Pancreas (tissue), 10 donors: ENCODE data around the gene TP53I13. TPM values are rescaled to one million over a fixed set of nuclear protein-coding genes. Genes with fewer than 3 reads are reported as not detected.
A peak's percentile ranks its signal among the peaks of the same experiment; 100 is the strongest.

Experiments used
- ATAC-seq, 4 donors: fragments of 200-7000 bp; cut with Tn5 transposase; one replicate each; pipeline versions ENCODE4 v1.8.0 to v1.9.1; 2020; ENCODE audit warnings: mild to moderate bottlenecking in 4 of 4, moderate library complexity in 4 of 4
- DNase-seq, 6 donors: peaks; one replicate each; pipeline ENCODE4 v3.0.0-alpha.2; 2020
- FAIRE-seq: peaks from 2 replicates; lab custom pipeline; 2012; peaks lifted over from hg19 to GRCh38; lab: Jason Lieb, UNC
- H3K27ac ChIP-seq, 4 donors: fragments of 200-600 bp; sonication (generic); 1 replicate in 3 of 4; 2 replicates in 1 of 4; pipeline versions ENCODE4 v1.5.0 to v1.8.0; 2020
- H3K27me3 ChIP-seq, 4 donors: fragments of 200-600 bp; one replicate each; pipeline ENCODE4 v1.8.0; 2021
- H3K36me3 ChIP-seq, 3 donors: fragments of 200-600 bp; sonication (generic) in 1 of 3; one replicate each; pipeline versions ENCODE4 v1.5.0 to v1.8.0; 2020 to 2021
- H3K4me1 ChIP-seq, 3 donors: fragments of 200-600 bp; one replicate each; pipeline ENCODE4 v1.8.0; 2021
- H3K4me3 ChIP-seq, 4 donors: fragments of 200-600 bp; sonication (generic) in 2 of 4; one replicate each; pipeline versions ENCODE4 v1.5.0 to v1.8.0; 2020 to 2021
- H3K9me3 ChIP-seq, 4 donors: fragments of 200-600 bp; one replicate each; pipeline ENCODE4 v1.8.0; 2021
- WGBS, 2 donors: extraction: QIAGEN DNeasy Blood & Tissue Kit; methylation state at CpG; one replicate each; pipeline ENCODE4 v1.1.7; 2013; 5-methylcytosine and 5-hydroxymethylcytosine counted together
- intact Hi-C, 3 donors: fragments of 100-400 bp; cut with DNase I; formaldehyde crosslinking; loops; one replicate each; pipeline versions ENCODE4 v1.11.1 to v1.14.2; 2022
- polyA plus RNA-seq, 2 donors: library from polyadenylated mRNA; stranded (reverse); fragments of 200-250 nt; gene quantifications; one replicate each; pipeline ENCODE4 v1.2.3, GENCODE V29; 2013
- total RNA-seq, 6 donors: library from RNA; stranded (reverse); fragmentation: NEBNext Ultra II Directional in 4 of 6; extraction: Animal tissue kit (Norgen Biotek cat#: 25700) in 4 of 6; gene quantifications; one replicate each; pipeline versions ENCODE4 v1.2.1 to v1.2.4, GENCODE V29; 2021 to 2023
- TF ChIP-seq, protein P1 (sequence below), 4 donors: fragments of 200-600 bp; sonication (generic) in 3 of 4; IDR thresholded peaks; one replicate each; pipeline versions ENCODE4 v1.5.0 to v1.8.0; 2021; ENCODE audit warnings: antibody characterized with exemption in 4 of 4
- donor health status: healthy with polysubstance abuse.
- donor health status: DM: no; HTN: no; CAD: no; lungs with moderate emphysema.
- donor health status: DM: no; HTN: no; CAD: no.
- donor health status: control.
- donor health status: control.
- donor health status: Bipolar disorder and iron deficiency.
- donor health status: DM: yes; HTN: yes; CAD: no.
- donor health status: DM: no; HTN: no; CAD: no.
- donor health status: DM: no; HTN: no; CAD: no.
- donor health status: DM: yes; HTN: yes; CAD: no.

The TP53I13 gene
- total and polyA plus RNA-seq, 8 donors, result 16.5 to 176 (median 23.5) TPM

DNA sequence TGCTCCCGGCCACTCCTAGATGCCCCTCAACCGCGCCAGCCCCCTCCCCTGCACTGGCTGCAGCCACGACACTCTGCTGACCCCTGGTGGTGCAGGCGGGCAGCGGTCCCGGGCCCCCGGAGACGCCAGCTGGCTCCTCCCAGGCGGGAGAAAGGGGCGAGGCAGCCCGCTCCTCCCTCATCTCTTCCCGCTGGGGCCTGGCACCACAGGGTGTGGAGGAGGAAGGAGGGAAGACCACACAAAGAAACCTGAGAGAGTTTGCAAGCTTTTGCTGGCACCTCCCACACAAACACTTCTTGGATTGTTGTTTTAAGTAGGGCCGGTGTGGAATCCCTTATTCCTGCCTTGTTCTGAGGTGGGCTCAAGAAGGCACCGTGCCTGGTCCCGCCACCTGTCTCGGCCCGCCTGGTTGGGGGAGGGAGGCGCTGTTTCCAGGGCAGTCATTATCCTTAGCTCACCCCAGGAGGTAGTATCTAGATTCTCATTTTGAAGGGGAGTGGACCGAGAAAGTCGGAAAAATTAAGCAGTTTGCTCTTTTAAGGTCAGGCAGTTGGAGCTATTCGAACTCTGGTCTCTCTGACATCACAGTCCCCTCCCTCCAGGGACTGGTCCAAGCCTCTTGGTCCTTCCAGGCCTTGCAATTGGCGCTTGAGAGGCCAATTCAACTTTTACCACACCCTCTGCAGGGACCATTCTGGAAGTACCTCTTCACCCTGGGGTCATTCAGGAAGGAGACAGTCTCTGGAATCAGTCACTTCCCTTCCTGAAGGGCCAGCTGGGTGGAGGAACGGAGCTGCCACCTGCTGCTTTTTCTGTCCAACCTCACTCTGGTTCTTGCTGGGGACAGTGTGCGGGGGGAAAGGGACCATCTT lies 23.5 kb downstream of the TP53I13 start:
- FAIRE-seq, result no peak
- Histone ChIP-seq H3K27me3 (no peaks in the 10 kb centered on the region), H3K4me1 (peaks cover 15 to 29% (median 20%) of the 10 kb centered on the region in 3 donors), H3K4me3 (peak overlapping the region in 2 of 4 donors; percentile 10 to 20), H3K27ac (peak overlapping the region in 3 of 4 donors; percentile 16 to 48 (median 33)), H3K9me3 (no peaks in the 10 kb centered on the region), H3K36me3 (no peaks in the 10 kb centered on the region)
- WGBS, 2 donors, result 14 to 18% methylated on average over 25 of the region's 25 CpGs
- intact Hi-C loops, result no loop called here
- TF ChIP-seq, protein P1, sequence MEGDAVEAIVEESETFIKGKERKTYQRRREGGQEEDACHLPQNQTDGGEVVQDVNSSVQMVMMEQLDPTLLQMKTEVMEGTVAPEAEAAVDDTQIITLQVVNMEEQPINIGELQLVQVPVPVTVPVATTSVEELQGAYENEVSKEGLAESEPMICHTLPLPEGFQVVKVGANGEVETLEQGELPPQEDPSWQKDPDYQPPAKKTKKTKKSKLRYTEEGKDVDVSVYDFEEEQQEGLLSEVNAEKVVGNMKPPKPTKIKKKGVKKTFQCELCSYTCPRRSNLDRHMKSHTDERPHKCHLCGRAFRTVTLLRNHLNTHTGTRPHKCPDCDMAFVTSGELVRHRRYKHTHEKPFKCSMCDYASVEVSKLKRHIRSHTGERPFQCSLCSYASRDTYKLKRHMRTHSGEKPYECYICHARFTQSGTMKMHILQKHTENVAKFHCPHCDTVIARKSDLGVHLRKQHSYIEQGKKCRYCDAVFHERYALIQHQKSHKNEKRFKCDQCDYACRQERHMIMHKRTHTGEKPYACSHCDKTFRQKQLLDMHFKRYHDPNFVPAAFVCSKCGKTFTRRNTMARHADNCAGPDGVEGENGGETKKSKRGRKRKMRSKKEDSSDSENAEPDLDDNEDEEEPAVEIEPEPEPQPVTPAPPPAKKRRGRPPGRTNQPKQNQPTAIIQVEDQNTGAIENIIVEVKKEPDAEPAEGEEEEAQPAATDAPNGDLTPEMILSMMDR (IDR thresholded peaks at IDR 0.05), result peak; percentile 90 to 98 (median 95)
- peak; percentile 67 to 86 (median 80) for ATAC-seq
- peak; percentile 84 to 97 (median 90) for DNase-seq

DNA sequence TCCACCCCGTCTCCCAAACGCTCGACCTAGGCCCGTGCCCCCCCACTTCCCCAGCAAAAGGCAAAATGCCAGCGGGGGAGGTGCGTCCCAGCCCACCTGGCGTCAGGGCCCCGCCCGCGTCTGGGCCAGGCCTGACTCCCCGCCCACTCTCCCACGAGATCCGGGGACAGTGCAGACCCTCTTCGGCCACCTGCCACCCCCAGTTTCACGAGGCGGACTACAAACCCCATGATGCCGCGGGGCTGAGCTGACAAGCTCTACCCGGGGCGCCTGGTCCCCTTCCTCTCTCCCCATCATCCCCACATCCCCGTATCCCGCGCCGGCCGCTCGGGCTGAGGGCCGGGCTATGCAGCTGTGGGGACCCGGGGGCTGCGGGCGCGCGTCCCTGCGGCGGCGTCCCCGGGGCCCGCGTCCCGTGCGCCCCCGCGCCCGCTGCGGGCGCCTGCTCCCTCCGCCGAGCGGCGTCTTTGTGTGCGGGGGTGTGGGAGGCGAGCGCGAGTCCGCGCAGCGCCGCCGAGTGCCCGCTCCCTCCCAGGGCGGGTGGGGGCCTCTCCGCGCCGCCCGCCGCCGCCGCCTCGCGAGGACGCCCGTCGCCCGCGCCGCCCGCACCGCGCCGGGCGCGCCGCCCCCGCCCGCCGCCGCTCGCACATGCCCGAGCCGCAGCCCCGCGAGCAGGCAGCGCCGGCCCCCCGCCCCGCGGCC lies 24.5 kb downstream of the TP53I13 start, which contains the start of gene ANKRD13B:
Gene ANKRD13B, plus strand, starts transcription at position 283 of the 702 bp plus-strand sequence. CDS start 490 bp downstream, outside the sequence.
- Histone ChIP-seq H3K4me3 (peak within 1 kb of the TSS; percentile 39 to 73 (median 56)), H3K27ac (peak within 1 kb of the TSS in 3 of 4 donors; percentile 16 to 48 (median 33)), H3K9me3 (no peaks in the 10 kb centered on the region), H3K27me3 (no peaks in the 10 kb centered on the region), H3K36me3 (no peaks in the 10 kb centered on the region), H3K4me1 (peaks cover 15 to 29% (median 20%) of the 10 kb centered on the region in 3 donors)
- TF ChIP-seq, protein P1 (IDR thresholded peaks at IDR 0.05), result no peak
- peak in 5 of 6 donors; percentile 26 to 84 (median 62) for DNase-seq
- WGBS, 2 donors, result 0 to 1% methylated on average over 23 to 96 of the region's 96 CpGs
- intact Hi-C loops, result no loop called here
- FAIRE-seq, result no peak
- peak in 1 of 4 donors; percentile 5 for ATAC-seq

DNA sequence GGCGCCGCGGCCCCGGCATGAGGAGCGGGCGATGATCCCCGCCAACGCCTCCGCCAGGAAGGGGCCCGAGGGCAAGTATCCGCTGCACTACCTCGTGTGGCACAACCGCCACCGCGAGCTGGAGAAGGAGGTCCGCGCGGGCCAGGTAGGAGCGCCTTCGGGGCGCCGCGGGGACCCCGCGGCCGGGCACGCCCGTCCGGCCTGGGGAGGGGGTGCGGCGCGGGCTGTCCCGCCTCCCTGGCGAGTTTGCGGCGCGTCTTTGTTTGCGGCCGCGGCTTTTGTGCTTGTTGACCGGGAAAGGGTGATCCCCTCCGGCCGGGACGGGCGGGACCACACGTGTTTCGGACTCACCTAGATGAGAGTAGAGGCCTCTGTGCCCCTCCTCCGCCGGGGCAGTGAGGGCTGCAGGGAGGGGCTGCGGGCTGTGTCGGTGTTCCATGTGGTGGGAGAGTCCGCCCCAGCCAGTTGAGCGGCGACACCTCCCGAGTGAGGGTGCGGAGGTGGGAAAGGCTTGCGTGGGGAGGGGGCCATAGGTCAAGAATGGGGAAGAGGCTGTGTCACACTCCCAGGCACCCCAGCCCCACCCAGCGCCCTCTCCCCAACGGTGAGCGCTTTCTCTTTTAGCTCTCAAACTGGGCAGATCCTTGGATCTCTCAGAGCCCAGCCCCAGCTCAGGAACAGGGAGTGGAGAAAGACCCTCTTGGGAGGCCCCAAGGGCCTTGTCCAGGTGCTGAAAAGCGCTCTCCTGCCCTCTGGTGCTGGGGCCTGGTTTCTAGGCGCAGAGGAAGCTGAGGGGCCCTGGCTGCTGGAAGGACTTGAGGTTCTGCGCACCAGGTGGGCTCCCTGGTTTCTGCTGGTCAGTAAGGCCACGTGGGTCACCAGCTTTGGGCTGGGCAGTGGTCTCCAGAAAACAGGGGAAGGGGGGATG lies 25.4 kb downstream of the TP53I13 start:
- no peak overlapping the region for H3K27ac ChIP-seq
- no peaks in the 10 kb centered on the region for H3K36me3 ChIP-seq
- DNase-seq, result peak in 5 of 6 donors; percentile 13 to 75 (median 40)
- no peaks in the 10 kb centered on the region for H3K27me3 ChIP-seq
- no peak for FAIRE-seq
- TF ChIP-seq, protein P1 (IDR thresholded peaks at IDR 0.05), result no peak
- no peaks in the 10 kb centered on the region for H3K9me3 ChIP-seq
- no peak for ATAC-seq
- WGBS, 2 donors, result 9 to 11% methylated on average over 61 to 64 of the region's 64 CpGs
- intact Hi-C loops, result no loop called here
- peak overlapping the region; percentile 39 to 73 (median 56) for H3K4me3 ChIP-seq
- H3K4me1 ChIP-seq, result peaks cover 15 to 29% (median 20%) of the 10 kb centered on the region in 3 donors

DNA sequence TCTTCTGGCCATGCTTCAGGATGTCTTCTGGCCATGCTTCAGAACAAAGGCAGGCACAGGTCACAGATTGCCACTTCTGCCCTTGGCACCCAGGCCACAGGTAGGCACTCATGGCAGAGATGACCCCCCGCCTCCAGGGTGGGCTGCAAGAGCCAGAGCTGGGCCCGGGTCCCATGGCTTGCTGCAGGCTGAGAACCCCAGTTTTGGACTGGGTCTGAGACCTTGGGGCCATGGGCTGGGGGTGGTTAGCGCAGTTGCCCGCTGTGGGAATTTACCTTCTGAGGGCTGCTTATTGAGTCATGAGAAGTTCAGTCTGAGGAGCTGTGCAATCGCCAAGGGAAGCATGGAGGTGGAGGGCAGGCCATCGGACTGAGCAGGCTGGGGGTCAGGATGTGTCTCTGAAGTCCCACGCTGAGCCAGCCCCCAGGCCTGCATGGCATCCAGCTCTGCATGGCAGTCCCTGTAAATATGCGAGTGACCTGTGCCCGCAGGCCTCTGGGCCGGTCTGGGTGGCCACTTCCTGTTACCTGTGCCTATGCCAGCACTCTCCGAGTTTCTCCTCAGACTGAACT lies 26.1 kb downstream of the TP53I13 start:
- TF ChIP-seq, protein P1 (IDR thresholded peaks at IDR 0.05), result no peak
- ATAC-seq, result no peak
- intact Hi-C loops, result no loop called here
- Histone ChIP-seq H3K4me1 (peaks cover 15 to 29% (median 20%) of the 10 kb centered on the region in 3 donors), H3K36me3 (no peaks in the 10 kb centered on the region), H3K9me3 (no peaks in the 10 kb centered on the region), H3K27ac (no peak overlapping the region), H3K4me3 (no peak overlapping the region), H3K27me3 (no peaks in the 10 kb centered on the region)
- peak in 3 of 6 donors; percentile 2 to 74 (median 32) for DNase-seq
- 84 to 95% methylated on average over 11 of the region's 11 CpGs for WGBS, 2 donors
- FAIRE-seq, result no peak
